SK-N-SH treated with all-trans-retinoic acid at 6 μM for 48 hours (cell line): Measurements from ENCODE around the gene MRPS23.
A peak's percentile ranks its signal among the peaks of the same experiment; 100 is the strongest.

Experiments used
- ATAC-seq: fragments of 200-7000 bp; cut with Tn5 transposase; 3 replicates; pipeline ENCODE4 v1.9.1; 2020; ENCODE audit warnings: mild to moderate bottlenecking, moderate library complexity
- ARNTL ChIP-seq: fragments of 450-650 bp; formaldehyde crosslinking; IDR thresholded peaks from 2 replicates; pipeline ENCODE4 v1.5.0; 2020; ENCODE audit warnings: low read depth, mild to moderate bottlenecking, moderate library complexity, borderline replicate concordance
- BACH2 ChIP-seq: fragments of 250-450 bp; sonication (Bioruptor Pico); IDR thresholded peaks from 2 replicates; pipeline ENCODE4 v1.9.0; 2021; ENCODE audit warnings: mild to moderate bottlenecking, borderline replicate concordance
- CSDC2 ChIP-seq: fragments of 250-450 bp; sonication (Bioruptor Pico); IDR thresholded peaks from 2 replicates; pipeline ENCODE4 v1.5.0; 2020; ENCODE audit warnings: mild to moderate bottlenecking, moderate library complexity
- ESRRG ChIP-seq: fragments of 250-450 bp; sonication (Bioruptor Pico); IDR thresholded peaks from 2 replicates; pipeline ENCODE4 v1.6.1; 2021; ENCODE audit warnings: mild to moderate bottlenecking
- GLIS3 ChIP-seq: fragments of 250-450 bp; sonication (Bioruptor Pico); IDR thresholded peaks from 2 replicates; pipeline ENCODE4 v1.5.0; 2020; ENCODE audit warnings: mild to moderate bottlenecking, moderate library complexity
- ISL1 ChIP-seq: fragments of 250-450 bp; sonication (Bioruptor Pico); IDR thresholded peaks from 2 replicates; pipeline ENCODE4 v2.1.2; 2022; ENCODE audit warnings: mild to moderate bottlenecking, moderate library complexity
- OSR1 ChIP-seq: fragments of 250-450 bp; sonication (Bioruptor Pico); IDR thresholded peaks from 2 replicates; pipeline ENCODE4 v1.8.0; 2022; ENCODE audit warnings: moderate library complexity, mild to moderate bottlenecking, inconsistent platforms
- PPARA ChIP-seq: fragments of 250-450 bp; sonication (Bioruptor Pico); IDR thresholded peaks from 2 replicates; pipeline ENCODE4 v1.5.0; 2020; ENCODE audit warnings: mild to moderate bottlenecking, borderline replicate concordance
- RARB ChIP-seq: fragments of 250-450 bp; sonication (Bioruptor Pico); IDR thresholded peaks from 2 replicates; pipeline ENCODE4 v1.8.0; 2021; ENCODE audit warnings: mild to moderate bottlenecking, moderate library complexity
- SNAI2 ChIP-seq: fragments of 250-450 bp; sonication (Bioruptor Pico); IDR thresholded peaks from 2 replicates; pipeline ENCODE4 v1.5.0; 2020; ENCODE audit warnings: mild to moderate bottlenecking, moderate library complexity
- TCF4 ChIP-seq: fragments of 250-450 bp; sonication (Bioruptor Pico); IDR thresholded peaks from 2 replicates; pipeline ENCODE4 v1.8.0; 2021; ENCODE audit warnings: mild to moderate bottlenecking, moderate library complexity, borderline replicate concordance
- TOX ChIP-seq: fragments of 250-450 bp; sonication (Bioruptor Pico); IDR thresholded peaks from 2 replicates; pipeline ENCODE4 v1.8.0; 2021; ENCODE audit warnings: mild to moderate bottlenecking, moderate library complexity, borderline replicate concordance
- ZFP30 ChIP-seq: fragments of 450-650 bp; formaldehyde crosslinking; IDR thresholded peaks from 2 replicates; pipeline ENCODE4 v1.5.0; 2022; ENCODE audit warnings: mild to moderate bottlenecking, moderate library complexity
- ZNF565 ChIP-seq: fragments of 450-650 bp; formaldehyde crosslinking; conservative IDR thresholded peaks from 2 replicates; pipeline ENCODE4 v1.5.0; 2020; ENCODE audit warnings: low read depth, mild to moderate bottlenecking, moderate library complexity
- ZNF70 ChIP-seq: fragments of 450-650 bp; formaldehyde crosslinking; IDR thresholded peaks from 2 replicates; pipeline ENCODE4 v1.5.0; 2020; ENCODE audit warnings: mild to moderate bottlenecking, moderate library complexity
- ZNF8 ChIP-seq: fragments of 450-650 bp; formaldehyde crosslinking; IDR thresholded peaks from 2 replicates; pipeline ENCODE4 v1.5.0; 2020; ENCODE audit warnings: mild to moderate bottlenecking, moderate library complexity
- TF ChIP-seq, protein P1 (sequence below): fragments of 250-450 bp; sonication (Bioruptor Pico); IDR thresholded peaks from 2 replicates; pipeline ENCODE4 v1.5.0; 2020; ENCODE audit warnings: mild to moderate bottlenecking, moderate library complexity
- TF ChIP-seq, protein P2 (sequence below): fragments of 250-450 bp; sonication (Bioruptor Pico); IDR thresholded peaks from 2 replicates; pipeline ENCODE4 v1.8.0; 2021; ENCODE audit warnings: low read depth, mild to moderate bottlenecking, moderate library complexity, borderline replicate concordance
- TF ChIP-seq, protein P3 (sequence below): fragments of 250-450 bp; sonication (Bioruptor Pico); IDR thresholded peaks from 2 replicates; pipeline ENCODE4 v1.8.0; 2020; ENCODE audit warnings: mild to moderate bottlenecking, moderate library complexity, borderline replicate concordance
- TF ChIP-seq, protein P4 (sequence below): fragments of 250-450 bp; sonication (Bioruptor Pico); IDR thresholded peaks from 2 replicates; pipeline ENCODE4 v1.5.1; 2020; ENCODE audit warnings: low read depth, mild to moderate bottlenecking, moderate library complexity

Gene MRPS23

DNA sequence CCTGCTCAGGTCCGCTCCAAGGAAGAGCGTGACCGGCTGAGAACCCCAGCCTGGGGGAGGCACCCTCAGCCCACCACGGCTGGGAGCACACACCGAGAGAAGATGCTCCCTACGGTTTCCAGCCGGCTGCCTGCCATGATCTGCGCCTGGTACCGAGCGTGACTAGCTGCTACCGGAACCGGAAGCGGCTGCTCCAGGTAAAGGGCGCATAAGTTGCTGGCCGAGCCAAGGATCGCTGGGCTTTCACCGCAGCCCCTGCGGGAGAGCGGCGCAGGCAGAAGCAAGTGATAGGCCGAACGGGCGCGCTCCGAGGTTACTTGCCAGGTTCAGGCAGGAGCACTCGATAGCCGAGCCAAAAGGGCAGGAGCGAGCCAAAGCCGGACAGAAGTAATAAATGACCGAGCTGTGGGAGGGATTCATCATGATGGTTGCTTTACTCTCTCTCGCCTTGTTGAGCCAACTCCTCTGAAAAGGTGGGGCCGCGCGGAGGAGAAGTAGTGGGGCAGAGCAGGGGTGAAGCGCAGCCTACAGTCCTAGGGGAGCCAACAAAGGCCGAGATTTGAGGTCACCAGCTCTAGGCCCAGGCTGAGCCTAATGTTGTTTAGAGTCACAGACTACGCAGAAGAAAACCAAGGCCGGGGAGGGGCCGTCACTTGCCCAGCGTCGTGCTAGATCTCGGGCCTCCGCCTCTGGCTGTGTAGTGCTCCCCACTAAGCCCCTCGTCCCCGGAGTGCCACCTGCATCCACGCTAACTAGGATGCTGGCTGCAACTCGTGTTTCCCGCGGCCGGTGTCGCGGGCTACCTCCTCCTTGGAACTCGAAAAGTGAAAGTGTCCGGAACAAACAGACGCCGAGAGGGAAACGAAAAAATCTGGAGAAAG is at the start of gene MRPS23:
MRPS23 (minus strand) TSS at position 171 of the 881 bp plus-strand sequence; CDS start at position 137, 34 bp downstream.
- TF ChIP-seq ZNF70 (CRISPR knock-in tag) (no peak), TCF4 (CRISPR knock-in tag) (no peak; the same call in 1 of the 2 replicates), ARNTL (CRISPR knock-in tag) (no peak), CSDC2 (CRISPR knock-in tag) (0 out of 2 replicates have a peak, but pooled peaks have one; percentile 28)
- TF ChIP-seq, protein P1, sequence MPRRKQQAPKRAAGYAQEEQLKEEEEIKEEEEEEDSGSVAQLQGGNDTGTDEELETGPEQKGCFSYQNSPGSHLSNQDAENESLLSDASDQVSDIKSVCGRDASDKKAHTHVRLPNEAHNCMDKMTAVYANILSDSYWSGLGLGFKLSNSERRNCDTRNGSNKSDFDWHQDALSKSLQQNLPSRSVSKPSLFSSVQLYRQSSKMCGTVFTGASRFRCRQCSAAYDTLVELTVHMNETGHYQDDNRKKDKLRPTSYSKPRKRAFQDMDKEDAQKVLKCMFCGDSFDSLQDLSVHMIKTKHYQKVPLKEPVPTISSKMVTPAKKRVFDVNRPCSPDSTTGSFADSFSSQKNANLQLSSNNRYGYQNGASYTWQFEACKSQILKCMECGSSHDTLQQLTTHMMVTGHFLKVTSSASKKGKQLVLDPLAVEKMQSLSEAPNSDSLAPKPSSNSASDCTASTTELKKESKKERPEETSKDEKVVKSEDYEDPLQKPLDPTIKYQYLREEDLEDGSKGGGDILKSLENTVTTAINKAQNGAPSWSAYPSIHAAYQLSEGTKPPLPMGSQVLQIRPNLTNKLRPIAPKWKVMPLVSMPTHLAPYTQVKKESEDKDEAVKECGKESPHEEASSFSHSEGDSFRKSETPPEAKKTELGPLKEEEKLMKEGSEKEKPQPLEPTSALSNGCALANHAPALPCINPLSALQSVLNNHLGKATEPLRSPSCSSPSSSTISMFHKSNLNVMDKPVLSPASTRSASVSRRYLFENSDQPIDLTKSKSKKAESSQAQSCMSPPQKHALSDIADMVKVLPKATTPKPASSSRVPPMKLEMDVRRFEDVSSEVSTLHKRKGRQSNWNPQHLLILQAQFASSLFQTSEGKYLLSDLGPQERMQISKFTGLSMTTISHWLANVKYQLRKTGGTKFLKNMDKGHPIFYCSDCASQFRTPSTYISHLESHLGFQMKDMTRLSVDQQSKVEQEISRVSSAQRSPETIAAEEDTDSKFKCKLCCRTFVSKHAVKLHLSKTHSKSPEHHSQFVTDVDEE (CRISPR knock-in tag) = peak; percentile 46; the same call in 1 of the 2 replicates
- TF ChIP-seq, protein P2, sequence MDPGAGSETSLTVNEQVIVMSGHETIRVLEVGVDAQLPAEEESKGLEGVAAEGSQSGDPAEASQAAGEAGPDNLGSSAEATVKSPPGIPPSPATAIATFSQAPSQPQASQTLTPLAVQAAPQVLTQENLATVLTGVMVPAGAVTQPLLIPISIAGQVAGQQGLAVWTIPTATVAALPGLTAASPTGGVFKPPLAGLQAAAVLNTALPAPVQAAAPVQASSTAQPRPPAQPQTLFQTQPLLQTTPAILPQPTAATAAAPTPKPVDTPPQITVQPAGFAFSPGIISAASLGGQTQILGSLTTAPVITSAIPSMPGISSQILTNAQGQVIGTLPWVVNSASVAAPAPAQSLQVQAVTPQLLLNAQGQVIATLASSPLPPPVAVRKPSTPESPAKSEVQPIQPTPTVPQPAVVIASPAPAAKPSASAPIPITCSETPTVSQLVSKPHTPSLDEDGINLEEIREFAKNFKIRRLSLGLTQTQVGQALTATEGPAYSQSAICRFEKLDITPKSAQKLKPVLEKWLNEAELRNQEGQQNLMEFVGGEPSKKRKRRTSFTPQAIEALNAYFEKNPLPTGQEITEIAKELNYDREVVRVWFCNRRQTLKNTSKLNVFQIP = 0 out of 2 replicates have a peak, but pooled peaks have one; percentile 52
- TF ChIP-seq, protein P3, sequence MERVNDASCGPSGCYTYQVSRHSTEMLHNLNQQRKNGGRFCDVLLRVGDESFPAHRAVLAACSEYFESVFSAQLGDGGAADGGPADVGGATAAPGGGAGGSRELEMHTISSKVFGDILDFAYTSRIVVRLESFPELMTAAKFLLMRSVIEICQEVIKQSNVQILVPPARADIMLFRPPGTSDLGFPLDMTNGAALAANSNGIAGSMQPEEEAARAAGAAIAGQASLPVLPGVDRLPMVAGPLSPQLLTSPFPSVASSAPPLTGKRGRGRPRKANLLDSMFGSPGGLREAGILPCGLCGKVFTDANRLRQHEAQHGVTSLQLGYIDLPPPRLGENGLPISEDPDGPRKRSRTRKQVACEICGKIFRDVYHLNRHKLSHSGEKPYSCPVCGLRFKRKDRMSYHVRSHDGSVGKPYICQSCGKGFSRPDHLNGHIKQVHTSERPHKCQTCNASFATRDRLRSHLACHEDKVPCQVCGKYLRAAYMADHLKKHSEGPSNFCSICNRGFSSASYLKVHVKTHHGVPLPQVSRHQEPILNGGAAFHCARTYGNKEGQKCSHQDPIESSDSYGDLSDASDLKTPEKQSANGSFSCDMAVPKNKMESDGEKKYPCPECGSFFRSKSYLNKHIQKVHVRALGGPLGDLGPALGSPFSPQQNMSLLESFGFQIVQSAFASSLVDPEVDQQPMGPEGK (CRISPR knock-in tag) = no peak; the same call in 1 of the 2 replicates
- ATAC-seq = peak; percentile 94

DNA sequence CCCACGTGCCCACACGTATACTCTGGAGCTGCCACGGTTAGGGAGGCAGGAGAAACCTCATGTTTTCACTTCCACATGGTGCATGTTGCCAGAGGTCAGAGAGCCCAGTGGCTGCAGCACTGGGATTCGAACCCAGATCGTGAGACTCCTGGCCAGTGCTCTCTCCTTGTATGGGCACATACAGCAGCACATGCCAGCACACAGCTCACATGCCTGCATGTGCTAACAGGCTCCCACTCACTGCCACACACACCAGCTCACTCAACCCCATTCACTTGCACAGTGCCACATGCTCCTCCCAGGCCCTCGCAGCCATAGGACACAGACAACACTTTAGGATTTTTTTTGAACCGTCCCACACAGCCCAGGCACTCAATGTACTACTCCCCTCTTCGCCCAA is 49.5 kb upstream of the MRPS23 start:
- ATAC-seq = peak; percentile 7
- TF ChIP-seq SNAI2 (CRISPR knock-in tag) (no peak), ZNF565 (no peak), TOX (CRISPR knock-in tag) (no peak), ARNTL (CRISPR knock-in tag) (no peak), ESRRG (CRISPR knock-in tag) (no peak), ZFP30 (CRISPR knock-in tag) (no peak), RARB (CRISPR knock-in tag) (no peak), ZNF70 (CRISPR knock-in tag) (no peak), ZNF8 (no peak), BACH2 (CRISPR knock-in tag) (no peak)
- TF ChIP-seq, protein P4, sequence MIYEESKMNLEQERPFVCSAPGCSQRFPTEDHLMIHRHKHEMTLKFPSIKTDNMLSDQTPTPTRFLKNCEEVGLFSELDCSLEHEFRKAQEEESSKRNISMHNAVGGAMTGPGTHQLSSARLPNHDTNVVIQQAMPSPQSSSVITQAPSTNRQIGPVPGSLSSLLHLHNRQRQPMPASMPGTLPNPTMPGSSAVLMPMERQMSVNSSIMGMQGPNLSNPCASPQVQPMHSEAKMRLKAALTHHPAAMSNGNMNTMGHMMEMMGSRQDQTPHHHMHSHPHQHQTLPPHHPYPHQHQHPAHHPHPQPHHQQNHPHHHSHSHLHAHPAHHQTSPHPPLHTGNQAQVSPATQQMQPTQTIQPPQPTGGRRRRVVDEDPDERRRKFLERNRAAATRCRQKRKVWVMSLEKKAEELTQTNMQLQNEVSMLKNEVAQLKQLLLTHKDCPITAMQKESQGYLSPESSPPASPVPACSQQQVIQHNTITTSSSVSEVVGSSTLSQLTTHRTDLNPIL (CRISPR knock-in tag) = no peak
- TF ChIP-seq, protein P2 = no peak

DNA sequence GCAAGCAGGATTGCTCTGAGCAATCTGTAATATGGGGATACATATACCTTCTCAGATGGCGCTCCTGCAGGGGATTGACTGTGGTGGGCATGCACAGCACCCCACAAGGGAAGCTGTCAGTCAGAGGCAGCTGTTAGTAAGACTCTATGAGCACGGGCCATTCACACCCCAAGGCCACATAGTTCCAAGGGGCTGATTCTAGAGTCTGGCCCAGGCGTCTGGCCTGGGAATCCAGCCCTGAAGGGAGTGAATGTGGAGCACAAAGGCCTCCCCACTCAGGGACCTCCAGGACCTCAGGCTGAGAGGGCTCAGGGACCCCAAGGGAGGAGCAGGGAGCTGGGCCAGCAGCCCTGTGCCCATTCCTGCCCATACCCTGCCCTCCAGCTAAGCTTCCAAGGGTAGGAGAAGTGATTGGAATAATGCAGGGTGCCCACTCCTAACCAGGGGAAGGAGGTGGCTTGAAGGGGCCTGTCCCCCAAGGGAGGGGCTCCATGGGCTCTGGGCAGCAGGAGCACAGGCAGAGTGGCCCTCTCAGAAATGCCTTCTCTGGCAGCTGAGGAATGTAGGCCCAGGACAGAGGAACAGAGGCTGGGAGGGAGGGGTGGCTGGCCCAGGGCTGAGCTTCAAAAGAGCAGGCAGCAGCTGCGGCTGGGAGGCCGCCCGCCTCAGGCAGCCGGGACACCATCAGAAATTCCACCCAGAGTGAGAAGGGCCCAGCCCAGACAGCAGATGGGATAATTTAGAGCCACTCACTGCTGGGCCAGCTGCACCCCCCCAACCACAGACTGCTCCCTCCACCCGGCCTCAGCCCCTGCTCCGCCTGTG is 48.9 kb upstream of the MRPS23 start:
- TF ChIP-seq ISL1 (no peak), GLIS3 (CRISPR knock-in tag) (no peak), PPARA (CRISPR knock-in tag) (no peak), ZFP30 (CRISPR knock-in tag) (no peak), TCF4 (CRISPR knock-in tag) (no peak), TOX (CRISPR knock-in tag) (no peak), OSR1 (CRISPR knock-in tag) (no peak)
- TF ChIP-seq, protein P3 (CRISPR knock-in tag) = no peak
- peak; percentile 87 for ATAC-seq
